Measurements from ENCODE around the gene DGCR8.

Gene DGCR8

GRCh38 chr22:20079745-20080444 lies at the start of gene DGCR8:
DGCR8 (plus strand) TSS chr22:20080241; CDS start chr22:20085964, 5,723 bp downstream.
- DNase-seq, result peak; percentile 90 to 93
- TF ChIP-seq POLR2A (IDR thresholded peaks at IDR 0.05; ENCODE audit: low read length), result peak; percentile 66
- no peak for TF ChIP-seq GATA1 (IDR thresholded peaks at IDR 0.05; ENCODE audit: low read depth, low read length)

GRCh38 chr22:20031732-20032406 lies 48.2 kb upstream of the DGCR8 start:
- TF ChIP-seq GATA1 (IDR thresholded peaks at IDR 0.05; ENCODE audit: low read depth, low read length) (no peak), POLR2A (IDR thresholded peaks at IDR 0.05; ENCODE audit: low read length) (peak; percentile 22)
- no peak for DNase-seq

GRCh38 chr22:20032407-20032991 lies 47.5 kb upstream of the DGCR8 start:
- TF ChIP-seq GATA1 (IDR thresholded peaks at IDR 0.05; ENCODE audit: low read depth, low read length), result no peak
- TF ChIP-seq POLR2A (IDR thresholded peaks at IDR 0.05; ENCODE audit: low read length), result peak; percentile 0
- no peak for DNase-seq

- no peak for TF ChIP-seq GATA1 (IDR thresholded peaks at IDR 0.05; ENCODE audit: low read depth, low read length)
- TF ChIP-seq POLR2A (IDR thresholded peaks at IDR 0.05; ENCODE audit: low read length), result no peak
- DNase-seq, result no peak
These were observed 46.9 kb upstream of the DGCR8 start for GRCh38 chr22:20033045-20033706.

GRCh38 chr22:20034143-20034542 lies 45.9 kb upstream of the DGCR8 start:
- no peak for DNase-seq
- no peak for TF ChIP-seq POLR2A (IDR thresholded peaks at IDR 0.05; ENCODE audit: low read length)
- TF ChIP-seq GATA1 (IDR thresholded peaks at IDR 0.05; ENCODE audit: low read depth, low read length), result no peak

- TF ChIP-seq GATA1 (IDR thresholded peaks at IDR 0.05; ENCODE audit: low read depth, low read length), result no peak
- TF ChIP-seq POLR2A (IDR thresholded peaks at IDR 0.05; ENCODE audit: low read length), result no peak
- peak; percentile 30 to 47 for DNase-seq
These were observed 44.5 kb upstream of the DGCR8 start for GRCh38 chr22:20035375-20036083.

DNA sequence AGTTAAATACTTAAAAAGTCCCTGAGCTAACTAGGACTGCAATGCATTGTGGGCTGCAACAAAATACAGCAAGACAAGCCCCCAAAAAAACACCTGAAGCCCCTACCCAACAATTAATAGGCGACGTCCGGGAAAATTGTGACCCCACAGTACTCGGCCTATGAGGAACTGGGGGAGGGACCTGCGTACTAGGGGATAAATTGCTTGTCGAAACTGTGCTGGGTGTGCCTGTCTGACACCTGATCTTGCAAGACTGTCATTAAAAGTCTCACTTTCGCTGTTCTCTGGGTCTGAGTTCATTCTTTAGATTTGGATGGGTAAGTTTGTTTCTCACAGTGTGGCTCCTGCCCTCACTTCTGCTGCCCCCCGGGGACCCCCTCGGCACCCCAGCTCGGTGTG lies 44.0 kb upstream of the DGCR8 start:
- TF ChIP-seq POLR2A (IDR thresholded peaks at IDR 0.05; ENCODE audit: low read length) (no peak), GATA1 (IDR thresholded peaks at IDR 0.05; ENCODE audit: low read depth, low read length) (no peak)
- no peak for DNase-seq

DNA sequence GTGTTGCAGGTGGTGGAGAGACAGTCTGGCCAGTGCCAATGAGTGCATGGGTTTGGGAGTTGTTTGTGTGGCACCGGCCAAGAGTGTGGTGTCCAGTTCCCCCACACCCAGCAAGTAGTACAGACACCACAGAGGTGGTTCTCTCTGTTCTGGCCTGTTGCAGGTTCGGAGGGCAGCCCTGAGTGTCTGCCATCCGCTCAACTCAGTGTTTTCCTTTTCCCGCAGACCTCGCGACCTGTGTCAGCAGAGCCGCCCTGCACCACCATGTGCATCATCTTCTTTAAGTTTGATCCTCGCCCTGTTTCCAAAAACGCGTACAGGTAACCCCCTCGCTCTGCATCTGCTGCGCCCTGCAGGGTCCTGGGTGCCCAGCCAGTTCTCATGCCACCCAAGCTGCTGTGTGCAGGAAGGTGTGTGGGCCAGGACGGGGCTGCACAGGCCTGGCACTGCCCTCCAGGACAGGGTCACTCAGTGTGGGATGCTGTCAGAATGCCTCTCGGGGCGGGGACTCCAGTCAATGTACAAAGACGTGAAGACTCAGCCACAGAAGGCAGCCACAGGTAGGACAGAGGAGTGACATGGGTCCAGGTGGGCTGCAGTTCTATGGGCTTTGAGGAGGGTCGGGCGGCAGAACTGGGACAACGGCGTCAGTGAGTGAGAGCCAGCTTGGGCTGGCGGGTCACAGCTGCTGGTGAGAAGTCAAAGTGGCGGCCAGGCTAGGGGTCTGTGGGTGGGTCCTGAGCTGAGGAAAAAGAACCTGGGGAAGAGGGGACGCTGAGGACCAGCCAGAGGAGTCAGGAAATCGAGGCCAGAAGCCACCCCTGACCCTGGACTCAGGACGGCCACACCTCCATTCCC lies 43.3 kb upstream of the DGCR8 start:
- no peak for TF ChIP-seq POLR2A (IDR thresholded peaks at IDR 0.05; ENCODE audit: low read length)
- no peak for TF ChIP-seq GATA1 (IDR thresholded peaks at IDR 0.05; ENCODE audit: low read depth, low read length)
- no peak for DNase-seq

DNA sequence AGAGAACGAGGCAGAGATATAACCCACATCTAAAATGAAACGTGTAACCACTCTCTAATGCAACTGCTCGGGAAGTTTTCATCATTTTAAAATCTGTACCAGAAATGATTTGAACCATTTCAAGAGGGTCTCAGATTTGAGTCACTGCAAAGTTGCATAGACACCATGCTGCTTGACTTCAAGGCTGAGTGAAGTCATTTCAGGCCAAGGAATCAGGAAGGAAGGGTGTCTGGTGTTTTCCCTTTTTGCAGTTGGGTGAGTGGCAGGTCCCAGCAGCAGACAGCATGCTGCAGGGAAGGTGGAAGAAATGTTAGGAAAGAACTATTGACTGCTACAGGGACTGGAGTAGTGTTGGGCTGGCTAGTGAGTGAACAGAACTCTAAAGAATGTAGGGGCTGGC lies 42.6 kb upstream of the DGCR8 start:
- DNase-seq, result no peak

DNA sequence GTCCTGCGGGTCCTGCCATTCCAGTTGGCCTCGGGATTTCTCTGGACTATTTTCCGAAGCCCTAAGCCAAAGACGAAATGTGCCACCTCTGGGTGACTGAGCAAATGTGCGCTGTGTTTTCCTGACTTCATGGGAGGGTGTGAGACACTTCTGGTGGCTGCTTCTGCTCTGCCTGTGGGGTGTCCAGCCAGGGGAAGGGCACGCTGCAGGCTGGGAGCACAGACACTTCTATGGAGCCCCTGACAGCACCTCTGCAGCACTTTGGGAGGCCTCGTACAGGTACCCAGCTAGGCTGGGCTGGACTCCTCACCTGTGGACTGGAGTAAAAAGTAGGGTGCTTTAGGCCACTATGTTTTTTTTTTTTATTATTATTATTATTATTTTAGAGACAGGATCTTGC lies 41.5 kb upstream of the DGCR8 start:
- DNase-seq, result no peak
- no peak for TF ChIP-seq POLR2A (IDR thresholded peaks at IDR 0.05; ENCODE audit: low read length)

More for the DNA sequence above, 42.6 kb upstream of the DGCR8 start:
- TF ChIP-seq POLR2A (IDR thresholded peaks at IDR 0.05; ENCODE audit: low read length) (no peak), GATA1 (IDR thresholded peaks at IDR 0.05; ENCODE audit: low read depth, low read length) (no peak)

DNA sequence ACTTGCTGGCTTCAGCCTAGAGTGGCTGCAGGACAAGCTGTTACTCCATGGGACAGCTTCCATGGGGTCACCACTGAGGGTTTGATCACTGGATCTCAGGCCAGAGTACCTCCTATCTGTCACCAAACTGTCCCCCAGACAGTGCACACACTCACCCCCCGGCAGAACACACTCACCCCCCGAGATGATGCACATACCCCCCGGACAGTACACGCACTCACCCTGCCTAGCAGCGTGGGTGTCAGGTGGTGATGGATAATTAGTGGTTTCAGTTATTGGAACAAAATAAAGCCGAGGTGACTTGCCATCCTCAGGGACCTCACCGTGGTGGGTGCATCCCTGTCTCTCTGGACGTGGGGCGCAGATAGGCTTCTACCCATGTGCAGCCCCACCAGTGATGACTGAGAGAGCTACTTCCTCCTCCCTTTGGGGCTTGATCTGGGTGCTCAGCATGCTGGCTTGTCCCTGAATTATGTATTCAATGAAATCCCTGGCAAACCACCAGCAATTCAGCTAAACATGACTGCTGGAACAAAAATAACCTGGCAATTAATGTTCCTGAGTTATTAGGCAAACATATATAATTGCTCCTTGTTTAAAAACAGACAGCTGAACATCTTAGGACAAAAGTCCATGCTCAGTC lies 40.2 kb upstream of the DGCR8 start:
- DNase-seq, result no peak
- no peak for TF ChIP-seq GATA1 (IDR thresholded peaks at IDR 0.05; ENCODE audit: low read depth, low read length)
- no peak for TF ChIP-seq POLR2A (IDR thresholded peaks at IDR 0.05; ENCODE audit: low read length)
